Renal pelvis (tissue), 4 donors: ENCODE measurements around the gene YY1. TPM values are rescaled to one million over a fixed set of nuclear protein-coding genes. Genes with fewer than 3 reads are reported as not detected.
"Not testable (repeated sequence)": the region's sequence is repeated elsewhere in the genome, so short reads cannot be mapped to it uniquely, and the experiment has no call there.

Experiments used
- DNase-seq: peaks from one replicate; pipeline ENCODE4 v3.0.0-alpha.2; 2013
- polyA plus RNA-seq, 3 donors: library from polyadenylated mRNA; unstranded; fragments of 120-200 nt; gene quantifications; one replicate each; pipeline ENCODE4 v1.2.1, GENCODE V29; 2013; ENCODE audit not compliant: insufficient read length in 3 of 3

YY1 gene
- polyA plus RNA-seq, 3 donors, result 126 to 129 (median 126) TPM

DNA sequence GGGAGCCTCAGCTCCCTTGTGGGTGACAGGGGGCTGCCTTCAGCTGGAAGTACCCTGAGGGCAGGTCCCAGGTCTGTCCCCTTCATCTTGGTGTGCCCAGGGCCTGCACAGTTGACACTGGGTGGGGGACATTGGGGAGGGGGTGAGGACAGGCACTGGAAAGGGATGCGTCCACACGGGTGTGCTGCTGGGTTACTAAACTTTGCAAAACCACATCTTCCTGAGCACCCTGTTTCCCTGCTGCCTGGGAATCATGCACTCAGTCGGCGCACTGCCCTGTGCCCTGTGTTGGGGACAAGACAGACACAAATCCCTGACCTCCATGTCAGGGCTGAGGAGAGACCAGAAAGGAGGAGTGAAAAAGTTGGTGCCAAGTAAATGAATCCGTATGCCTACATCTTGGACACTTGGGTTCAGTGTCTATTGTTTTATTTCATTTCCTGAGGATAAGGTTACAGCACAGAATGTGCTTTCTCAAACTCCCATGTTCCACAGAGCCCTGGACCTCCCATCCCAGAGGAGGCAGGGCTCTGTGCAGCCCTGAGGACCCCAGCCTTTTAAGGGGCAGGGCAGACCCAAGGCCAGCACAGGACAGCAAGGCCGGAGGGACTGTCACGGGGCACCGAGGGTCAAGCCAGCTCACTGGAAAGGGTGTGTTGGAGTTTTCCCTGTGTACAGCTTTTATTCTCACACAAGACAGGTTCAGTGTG is 70.2 kb downstream of the YY1 start:
- DNase-seq, result no peak

DNA sequence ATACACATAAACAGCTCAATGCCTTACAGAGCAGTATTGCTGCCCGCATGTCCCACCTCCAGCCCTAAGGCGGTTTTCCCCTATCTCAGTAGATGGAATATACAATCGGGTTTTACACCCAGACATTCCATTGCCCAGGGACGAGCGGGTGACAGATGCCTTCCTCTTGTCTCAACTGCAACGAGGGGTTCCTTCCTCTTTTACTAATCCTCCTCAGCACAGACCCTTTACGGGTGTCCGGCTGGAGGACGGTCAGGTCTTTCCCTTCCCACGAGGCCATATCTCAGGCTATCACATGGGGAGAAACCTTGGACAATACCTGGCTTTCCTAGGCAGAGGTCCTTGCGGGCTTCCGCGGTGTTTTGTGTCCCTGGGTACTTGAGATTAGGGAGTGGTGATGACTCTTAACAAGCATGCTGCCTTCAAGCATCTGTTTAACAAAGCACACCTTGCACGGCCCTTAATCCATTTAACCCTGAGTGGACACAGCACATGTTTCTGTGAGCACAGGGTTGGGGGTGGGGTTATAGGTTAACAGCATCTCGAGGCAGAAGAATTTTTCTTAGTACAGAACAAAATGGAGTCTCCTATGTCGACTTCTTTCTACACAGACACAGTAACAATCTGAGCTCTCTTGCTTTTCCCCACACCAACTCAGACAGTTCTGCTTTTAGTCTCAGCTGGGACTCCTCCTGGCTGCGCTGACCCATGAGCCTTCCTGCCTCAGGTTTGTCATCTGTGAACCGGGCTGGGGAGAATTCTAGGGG is 73.3 kb downstream of the YY1 start:
- DNase-seq, result not testable (repeated sequence)

DNA sequence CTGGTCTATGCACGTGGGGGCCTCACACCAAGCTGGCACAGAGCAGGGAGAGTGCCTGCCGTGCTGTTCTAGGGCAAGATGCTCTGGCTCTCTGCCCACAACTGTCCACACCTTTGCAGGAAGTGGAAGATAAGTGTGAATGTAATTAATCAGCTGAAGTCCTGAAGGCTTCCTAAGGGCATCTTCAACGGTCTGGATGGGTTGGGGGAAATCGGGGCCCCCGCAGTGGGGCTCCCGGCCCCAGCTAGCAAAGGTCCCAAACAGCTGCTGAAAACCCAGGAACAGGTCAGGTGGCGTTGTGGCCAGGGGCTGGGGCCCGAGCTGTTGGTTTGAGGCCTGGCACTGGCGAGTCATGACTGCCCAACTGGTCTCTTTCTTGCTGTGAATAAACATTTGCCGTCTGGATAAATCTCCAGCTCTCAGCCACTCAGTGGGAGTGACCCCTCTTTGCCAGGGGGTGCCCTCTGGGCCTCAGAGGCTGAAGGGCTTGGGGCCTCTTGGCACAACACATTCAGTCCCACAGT is 74.0 kb downstream of the YY1 start:
- no peak for DNase-seq

DNA sequence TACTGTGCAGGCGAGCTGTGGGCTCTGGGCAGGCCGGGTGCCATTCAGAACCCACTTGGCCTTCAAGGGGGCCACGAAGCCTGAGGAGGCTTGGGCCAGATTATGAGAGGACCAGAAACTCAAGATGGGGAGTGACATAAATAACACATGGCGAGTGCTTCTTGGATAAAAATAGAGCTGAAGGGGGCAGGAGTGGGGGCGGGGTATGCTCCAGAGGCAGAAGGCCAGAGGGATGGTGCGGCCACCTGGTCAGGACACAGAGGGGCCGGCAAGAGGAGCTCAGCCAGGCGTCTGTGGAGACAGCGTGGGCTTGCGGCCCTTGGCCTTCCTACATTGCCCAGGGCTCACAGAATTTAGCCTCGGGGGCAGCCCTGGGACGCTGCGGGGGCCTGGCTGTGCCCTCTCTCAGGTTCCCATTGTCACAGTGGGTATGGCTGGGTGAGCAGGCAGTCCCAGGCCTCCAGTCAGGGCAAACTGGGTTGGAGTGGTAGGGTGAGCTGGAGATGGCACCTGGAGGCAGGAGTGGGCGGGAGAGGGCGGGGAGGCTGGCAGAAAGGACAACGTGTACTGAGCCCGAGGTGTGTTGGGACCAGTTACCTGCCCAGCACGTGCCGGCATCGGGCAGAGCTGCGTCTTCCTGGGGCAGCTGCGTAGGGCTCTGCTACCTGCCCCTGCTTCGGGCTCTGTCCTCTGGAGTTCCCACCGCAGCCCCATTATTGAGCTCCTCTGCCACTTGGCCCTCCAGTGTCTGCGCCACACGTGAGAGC is 74.7 kb downstream of the YY1 start:
- no peak for DNase-seq

DNA sequence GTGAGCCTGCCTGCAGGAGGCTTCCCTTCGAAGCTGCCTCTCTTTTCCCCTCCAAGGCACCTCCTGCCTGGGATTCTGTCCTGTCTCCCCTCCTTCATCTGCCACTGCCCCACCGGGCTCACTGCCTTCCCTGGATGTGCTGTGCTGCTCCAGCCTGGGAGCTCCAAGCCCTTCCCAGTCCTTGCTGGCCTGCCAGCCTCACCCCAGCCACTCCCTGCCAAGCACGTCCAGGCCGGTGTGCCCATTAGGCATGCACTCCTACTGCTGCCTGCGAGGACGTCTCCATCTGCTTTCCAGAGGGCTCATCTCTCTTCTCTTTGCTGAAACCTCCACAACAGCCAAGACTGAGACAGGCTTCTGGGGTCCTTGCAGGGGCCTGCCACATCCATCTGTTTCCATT is 75.8 kb downstream of the YY1 start:
- no peak for DNase-seq

DNA sequence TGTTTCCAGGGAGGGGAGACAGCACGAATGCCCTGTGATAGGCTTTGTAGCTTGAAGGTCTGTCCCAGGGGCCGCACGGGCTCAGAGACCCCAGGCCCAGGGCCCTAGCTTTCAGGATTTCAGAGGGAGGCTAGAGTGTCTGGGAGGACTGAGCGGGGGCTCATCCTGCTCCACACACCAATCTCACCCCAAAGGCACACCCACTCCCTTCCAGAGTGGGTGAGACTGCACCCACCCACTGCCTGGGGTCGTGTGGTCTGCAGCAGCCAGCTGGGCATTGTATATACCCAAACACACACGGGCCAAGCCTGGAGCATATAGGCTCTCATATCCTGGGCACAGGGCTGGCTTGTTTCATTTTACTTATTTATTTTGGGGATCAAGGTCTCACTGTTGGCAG is 78.4 kb downstream of the YY1 start:
- no peak for DNase-seq

DNA sequence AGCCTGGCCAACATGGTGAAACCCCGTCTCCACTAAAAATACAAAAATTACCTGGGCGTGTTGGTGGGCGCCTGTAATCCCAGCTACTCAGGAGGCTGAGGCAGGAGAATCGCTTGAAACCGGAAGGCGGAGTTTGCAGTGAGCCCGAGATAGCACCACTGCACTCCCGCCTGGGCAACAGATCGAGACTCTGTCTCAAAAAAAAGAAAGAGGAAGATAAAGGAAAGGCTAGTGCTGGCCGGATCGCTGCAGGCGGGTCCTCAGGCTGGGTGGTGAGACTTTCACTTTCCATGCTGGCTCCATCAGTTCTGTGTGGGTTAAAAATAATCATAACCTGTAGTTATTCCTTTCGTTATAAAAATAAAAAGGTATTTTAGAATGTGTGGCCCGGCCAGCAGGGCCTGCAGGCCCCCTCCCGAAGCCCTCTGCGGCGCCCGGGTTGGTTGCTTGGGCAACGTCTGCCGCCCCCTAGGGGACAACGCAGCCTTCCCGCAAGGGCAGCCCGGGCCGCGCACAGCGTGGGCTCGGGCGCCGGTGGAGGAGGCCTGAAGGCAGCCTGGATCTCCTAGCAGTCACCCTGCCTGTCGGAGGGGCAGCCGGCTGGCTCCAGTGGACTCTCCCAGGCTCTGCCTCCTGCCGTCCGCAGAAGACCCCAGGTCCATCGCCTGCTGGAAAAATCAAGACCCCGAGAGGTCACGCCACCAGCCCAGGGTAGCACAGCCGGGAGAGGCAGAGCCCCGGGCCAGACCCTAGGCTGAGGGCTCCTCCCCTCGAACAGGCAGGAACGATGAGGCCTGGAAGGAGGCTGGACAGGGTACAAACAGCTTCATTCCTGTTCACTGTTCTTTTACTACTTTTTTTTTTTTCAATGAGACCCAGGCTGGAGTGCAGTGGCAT is 79.2 kb downstream of the YY1 start:
- no peak for DNase-seq

DNA sequence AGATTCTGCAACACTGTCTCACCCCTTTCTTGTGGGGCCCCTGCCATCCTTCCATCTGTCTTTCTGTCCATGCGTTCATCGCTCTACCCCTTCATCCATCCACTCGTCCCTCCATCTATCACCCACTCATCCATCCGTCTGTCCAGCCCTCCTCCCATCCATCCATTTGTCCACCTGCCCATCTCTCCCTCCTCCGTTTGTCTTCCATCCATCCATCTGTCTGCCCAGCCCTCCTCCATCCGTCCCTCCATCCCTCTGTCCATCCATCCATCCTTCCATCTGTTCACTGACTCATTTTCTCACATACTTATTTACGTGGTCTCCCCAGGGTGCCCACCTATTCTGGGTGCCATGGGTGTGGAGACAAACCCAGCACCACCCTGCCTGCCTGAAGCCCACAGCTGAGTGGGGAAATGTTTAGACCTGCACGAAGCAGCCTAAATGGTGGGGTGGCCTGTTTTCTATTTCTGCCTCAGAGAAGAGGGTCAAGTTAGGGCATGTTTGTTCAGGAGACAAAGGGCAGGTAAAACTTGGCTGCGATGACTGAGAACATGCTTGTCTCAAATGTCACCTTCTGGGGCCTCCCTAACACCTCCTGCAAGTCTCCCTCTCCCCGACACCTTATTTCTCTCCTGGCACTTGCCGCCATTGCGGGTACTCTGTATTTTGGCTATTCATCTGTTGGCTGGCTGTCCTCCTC is 81.4 kb downstream of the YY1 start:
- no peak for DNase-seq

DNA sequence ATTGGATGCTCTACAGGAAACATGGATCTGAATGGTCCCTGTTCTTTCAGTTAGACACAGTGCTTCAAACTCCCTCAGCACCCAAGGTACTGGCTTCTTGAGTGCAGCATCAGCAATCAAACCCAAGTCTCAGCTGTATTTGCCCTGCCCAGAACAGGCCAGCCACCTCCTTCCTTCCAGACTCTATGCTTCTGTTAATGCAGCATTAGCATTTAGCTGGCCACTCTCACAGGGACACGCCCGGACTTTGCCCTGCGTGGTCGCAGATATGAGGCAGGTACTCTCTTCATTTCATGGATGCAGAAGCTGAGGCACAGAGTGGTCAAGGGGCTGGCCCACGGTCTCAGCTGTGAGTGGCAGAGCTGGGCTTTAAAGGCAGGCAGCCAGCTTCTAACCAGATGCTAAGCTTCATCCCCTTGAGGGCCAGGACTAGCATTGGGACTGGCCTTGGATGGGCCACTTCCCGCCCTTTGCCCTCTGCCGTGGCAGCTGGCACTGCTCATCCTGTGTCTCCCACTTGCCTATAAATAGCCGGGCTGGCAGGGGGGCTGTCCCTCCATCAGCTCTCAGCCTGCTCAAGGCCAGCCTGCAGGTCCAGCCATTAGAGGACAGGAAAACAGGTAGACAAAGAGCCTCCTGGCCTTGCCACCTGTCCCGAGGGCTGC is 82.7 kb downstream of the YY1 start:
- no peak for DNase-seq

DNA sequence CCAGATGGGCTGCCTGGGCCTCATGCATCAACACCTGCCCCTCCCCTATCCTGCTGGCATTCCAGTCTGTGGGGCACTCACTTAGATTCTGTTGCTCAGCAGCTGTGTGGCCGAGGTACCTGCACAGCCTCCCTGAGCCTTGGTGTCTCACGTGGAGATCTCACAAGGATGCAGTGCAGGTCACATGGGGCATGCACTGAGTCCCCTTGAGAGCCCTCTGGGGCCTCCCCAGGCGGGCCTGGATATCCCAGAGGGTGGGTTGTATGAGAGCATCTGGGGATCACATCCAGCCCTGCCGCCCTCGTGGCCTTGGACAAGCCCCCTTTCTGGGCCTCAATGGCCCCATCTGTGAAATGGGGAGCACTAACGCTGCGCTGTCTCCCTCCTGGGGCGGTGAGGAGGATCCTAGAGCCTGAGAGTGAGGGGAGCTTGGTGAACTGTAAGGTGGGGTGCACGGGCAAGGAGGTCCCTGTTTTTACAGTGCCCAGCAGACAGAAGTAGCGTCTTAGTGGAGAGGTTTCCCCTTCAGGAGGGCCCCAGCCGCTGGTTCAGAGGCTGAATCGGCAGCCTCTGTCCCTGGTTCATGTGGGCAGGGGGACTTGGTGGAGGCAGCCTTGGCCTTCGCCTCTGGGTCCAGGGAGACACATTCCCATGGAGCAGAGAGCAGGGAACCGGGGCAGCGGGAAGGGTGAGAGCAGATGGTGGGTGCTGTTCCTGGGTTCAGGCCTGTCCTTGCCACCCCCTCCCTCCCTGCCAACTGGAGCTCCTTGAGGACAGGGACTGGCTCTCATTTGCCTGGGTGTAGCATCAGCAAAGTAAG is 83.4 kb downstream of the YY1 start:
- DNase-seq, result no peak

DNA sequence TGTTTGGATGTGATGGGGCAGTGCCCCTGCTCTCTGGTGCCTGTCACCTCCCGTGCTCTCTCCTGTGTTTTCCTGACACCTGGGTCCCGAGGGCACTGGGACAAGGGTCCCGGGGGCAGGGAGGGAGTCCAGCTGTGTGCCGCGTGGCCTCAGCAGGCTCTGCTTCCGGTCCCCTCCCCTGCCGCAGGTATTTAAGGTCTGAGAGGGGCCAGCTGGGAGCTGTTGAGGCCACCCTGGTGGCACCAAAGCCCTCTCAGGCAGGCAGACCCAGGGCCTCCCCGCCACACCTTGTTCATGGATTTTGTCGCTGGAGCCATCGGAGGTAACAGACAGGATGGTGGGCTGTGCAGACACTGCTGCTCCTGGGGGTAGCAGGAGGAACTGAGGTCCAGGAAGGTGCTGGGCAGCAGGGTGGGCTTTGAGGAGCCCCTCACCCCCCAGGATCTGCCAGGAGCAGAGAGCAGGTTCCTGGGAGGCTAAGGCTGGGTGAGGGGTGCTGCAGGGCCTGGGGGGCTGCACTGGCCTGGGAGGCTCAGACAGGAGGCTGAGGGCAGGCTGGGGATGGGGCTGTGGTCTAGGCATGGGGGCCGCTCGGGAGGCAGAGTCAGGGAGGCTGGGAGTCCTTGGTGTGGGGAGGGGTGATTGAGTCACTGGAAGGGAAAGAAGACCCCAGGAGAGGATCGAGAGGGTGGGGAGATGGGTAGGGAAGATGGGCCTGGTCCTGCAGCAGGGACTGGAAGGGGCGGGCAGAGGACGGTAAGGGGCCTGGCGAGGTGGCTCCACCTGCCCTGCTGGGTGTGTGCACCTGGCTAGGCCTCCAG is 84.4 kb downstream of the YY1 start, which contains the start of gene SLC25A47:
Gene SLC25A47 (plus strand): TSS at position 219 of the 821 bp plus-strand sequence. CDS start 76 bp downstream, at position 295.
- DNase-seq, result no peak

DNA sequence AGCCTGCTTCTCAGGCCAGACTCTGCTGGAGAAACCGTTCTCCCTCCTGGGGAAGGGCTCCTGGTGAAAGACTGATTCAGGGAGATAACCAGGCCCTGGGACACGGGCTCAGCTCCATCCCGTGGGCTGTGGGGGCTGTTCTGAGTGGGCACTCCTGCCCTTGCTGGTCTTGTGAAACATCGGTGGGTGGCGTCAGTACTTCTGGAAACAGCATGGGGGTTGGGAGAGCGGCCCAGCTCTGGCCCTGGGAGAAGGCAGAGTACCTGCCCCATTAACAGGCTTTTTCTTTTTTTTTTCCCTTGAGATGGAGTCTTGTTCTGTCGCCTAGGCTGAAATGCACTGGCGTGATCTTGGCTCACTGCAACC is 85.0 kb downstream of the YY1 start:
- DNase-seq, result no peak

DNA sequence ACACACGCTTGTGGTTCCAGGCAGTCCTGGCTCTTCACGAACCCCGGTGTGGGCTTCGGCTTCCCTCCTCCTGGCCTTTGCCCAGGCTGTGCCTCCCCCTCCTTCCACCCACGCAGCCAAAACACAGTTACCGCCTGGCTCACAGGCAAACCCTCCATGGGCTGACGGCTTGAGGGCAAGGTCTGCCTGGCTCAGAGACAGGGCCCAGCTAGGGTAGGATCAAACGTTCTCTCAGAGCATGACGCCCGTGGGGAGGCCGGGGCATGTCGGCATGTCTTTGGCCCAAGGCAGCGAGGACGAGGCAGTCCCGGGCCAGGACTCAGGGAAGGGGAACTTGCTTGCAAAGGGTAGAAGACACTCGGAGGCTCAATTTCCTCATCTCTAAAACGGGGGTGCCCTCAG is 86.3 kb downstream of the YY1 start:
- DNase-seq, result no peak

DNA sequence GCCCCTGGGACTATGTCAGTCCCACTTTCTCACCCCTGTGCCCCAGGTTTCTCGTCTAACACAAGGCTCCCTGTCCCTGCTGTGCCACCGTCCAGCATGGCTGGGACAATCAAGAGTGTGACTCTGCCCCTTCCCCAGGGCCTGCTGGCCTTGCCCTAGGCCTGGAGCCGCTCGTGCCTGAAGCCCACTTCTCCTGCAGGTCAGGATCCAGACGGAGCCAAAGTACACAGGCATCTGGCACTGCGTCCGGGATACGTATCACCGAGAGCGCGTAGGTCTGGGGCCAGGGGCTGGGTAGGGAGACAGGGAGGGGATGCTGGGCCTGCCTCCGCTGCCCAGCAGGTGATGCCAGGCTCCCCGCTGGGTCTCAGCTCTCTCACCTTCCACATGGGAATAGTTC is 87.0 kb downstream of the YY1 start:
- no peak for DNase-seq

DNA sequence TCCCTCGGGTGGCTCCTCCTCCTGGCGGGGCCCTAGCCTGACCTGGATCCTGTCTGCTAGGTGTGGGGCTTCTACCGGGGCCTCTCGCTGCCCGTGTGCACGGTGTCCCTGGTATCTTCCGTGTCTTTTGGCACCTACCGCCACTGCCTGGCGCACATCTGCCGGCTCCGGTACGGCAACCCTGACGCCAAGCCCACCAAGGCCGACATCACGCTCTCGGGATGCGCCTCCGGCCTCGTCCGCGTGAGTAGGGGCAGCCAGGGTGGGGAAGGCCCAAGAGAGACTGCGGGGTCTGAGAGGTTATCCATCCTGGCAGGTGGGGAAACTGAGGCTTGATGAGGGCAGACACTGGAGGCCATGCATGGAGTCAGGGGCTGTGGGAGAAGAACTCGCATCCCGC is 88.2 kb downstream of the YY1 start:
- DNase-seq, result no peak

DNA sequence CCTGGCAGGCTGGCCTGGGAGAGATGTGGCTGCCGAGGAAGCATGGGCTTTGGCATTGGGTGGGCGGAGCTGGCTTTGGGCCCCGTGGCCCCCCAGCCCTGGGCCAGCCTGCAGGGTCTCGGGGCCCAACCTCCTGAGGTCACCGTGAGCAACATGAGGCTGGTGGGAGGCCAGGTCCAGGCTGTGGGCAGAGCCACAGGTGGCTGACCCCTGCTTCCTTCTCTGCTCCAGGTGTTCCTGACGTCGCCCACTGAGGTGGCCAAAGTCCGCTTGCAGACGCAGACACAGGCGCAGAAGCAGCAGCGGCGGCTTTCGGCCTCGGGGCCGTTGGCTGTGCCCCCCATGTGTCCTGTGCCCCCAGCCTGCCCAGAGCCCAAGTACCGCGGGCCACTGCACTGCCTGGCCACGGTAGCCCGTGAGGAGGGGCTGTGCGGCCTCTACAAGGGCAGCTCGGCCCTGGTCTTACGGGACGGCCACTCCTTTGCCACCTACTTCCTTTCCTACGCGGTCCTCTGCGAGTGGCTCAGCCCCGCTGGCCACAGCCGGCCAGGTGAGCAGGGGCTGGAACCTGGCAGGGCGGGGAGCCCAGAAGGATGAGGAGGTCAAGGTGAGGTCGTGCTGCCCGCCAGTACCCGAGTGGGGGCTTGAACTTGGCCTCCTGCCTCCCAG is 89.7 kb downstream of the YY1 start:
- DNase-seq, result no peak

DNA sequence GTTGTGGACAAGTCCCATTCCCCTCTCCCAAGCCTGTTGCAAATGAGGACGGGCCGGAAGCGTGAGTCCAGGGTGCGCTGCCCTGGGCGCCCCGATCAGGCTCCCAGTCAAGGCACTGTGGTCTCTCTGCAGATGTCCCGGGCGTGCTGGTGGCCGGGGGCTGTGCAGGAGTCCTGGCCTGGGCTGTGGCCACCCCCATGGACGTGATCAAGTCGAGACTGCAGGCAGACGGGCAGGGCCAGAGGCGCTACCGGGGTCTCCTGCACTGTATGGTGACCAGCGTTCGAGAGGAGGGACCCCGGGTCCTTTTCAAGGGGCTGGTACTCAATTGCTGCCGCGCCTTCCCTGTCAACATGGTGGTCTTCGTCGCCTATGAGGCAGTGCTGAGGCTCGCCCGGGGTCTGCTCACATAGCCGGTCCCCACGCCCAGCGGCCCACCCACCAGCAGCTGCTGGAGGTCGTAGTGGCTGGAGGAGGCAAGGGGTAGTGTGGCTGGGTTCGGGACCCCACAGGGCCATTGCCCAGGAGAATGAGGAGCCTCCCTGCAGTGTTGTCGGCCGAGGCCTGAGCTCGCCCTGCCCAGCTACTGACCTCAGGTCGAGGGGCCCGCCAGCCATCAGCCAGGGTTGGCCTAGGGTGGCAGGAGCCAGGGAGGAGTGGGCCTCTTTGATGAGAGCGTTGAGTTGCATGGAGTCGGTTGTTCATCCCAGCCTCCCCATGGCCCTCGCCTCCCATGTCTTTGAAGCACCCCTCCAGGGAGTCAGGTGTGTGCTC is 90.5 kb downstream of the YY1 start:
- DNase-seq, result no peak
